ENCODE measurements around the gene RSPH1.

DNA sequence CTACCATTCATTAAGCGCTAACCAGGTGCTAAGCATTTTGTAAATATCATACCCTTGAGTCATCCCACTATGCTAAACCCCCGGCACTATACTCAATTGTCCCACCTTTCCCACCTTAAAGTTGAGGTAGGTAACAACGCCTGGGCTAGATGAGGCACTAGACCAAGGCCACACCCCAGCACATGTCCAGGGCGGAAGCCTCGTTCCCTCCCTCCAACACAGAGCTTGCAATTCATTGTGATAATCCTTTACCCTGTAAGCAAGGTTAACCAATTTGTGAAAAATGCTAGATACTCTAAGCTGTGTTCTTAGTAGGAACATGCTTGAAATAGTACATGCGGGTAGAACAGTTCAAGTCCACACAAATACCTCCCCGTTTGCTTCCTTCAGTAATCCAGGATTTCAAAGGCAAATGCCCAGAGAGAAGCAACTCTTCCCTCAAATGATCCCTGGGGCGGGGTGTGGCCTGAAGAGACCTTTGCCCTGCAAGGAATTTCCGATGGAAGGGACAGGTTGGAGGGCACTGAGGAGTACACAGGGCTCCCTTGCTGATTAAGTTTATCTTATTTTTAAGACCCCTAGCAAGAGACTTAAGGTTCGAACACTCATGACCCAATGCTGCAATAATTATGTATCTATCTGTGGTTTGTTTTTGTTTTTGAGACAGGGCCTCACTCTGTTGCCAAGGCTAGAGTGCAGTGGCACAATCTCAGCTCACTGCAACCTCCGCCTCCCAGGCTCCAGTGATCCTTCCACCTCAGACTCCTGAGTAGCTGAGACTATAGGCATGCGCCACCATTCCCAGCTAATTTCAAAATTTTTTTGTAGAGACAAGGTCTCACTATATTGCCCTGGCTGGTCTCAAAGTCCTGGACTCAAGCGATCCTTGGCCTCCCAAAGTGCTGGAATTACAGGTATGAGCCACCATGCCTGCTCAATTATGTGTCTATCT is 2.6 kb downstream of the RSPH1 start:
- no peak for TF ChIP-seq POLR2A (IDR thresholded peaks at IDR 0.05; ENCODE audit: low read depth)
- TF ChIP-seq, protein P1, sequence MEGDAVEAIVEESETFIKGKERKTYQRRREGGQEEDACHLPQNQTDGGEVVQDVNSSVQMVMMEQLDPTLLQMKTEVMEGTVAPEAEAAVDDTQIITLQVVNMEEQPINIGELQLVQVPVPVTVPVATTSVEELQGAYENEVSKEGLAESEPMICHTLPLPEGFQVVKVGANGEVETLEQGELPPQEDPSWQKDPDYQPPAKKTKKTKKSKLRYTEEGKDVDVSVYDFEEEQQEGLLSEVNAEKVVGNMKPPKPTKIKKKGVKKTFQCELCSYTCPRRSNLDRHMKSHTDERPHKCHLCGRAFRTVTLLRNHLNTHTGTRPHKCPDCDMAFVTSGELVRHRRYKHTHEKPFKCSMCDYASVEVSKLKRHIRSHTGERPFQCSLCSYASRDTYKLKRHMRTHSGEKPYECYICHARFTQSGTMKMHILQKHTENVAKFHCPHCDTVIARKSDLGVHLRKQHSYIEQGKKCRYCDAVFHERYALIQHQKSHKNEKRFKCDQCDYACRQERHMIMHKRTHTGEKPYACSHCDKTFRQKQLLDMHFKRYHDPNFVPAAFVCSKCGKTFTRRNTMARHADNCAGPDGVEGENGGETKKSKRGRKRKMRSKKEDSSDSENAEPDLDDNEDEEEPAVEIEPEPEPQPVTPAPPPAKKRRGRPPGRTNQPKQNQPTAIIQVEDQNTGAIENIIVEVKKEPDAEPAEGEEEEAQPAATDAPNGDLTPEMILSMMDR (IDR thresholded peaks at IDR 0.05): no peak
